Stomach smooth muscle (tissue), 2 donors: ENCODE results near the gene SSH3.
A peak's percentile ranks its signal among the peaks of the same experiment; 100 is the strongest.
"Not testable (repeated sequence)": the region's sequence is repeated elsewhere in the genome, so short reads cannot be mapped to it uniquely, and the experiment has no call there.

Source experiments
- H3K27ac ChIP-seq: one replicate; pipeline ENCODE4 v1.7.0; 2013; ENCODE audit warnings: mild to moderate bottlenecking, low read length, inconsistent platforms
- H3K27me3 ChIP-seq, 2 donors: one replicate each; pipeline ENCODE4 v1.7.0; 2013; ENCODE audit warnings: low read length in 2 of 2; ENCODE audit not compliant: insufficient read depth in 2 of 2, control insufficient read depth in 1 of 2
- H3K36me3 ChIP-seq, 2 donors: one replicate each; pipeline ENCODE4 v1.7.0; 2013; ENCODE audit warnings: low read length in 2 of 2; ENCODE audit not compliant: control insufficient read depth in 2 of 2, insufficient read depth in 2 of 2
- H3K4me1 ChIP-seq: one replicate; pipeline ENCODE4 v1.7.0; 2013; ENCODE audit warnings: low read length; ENCODE audit not compliant: control insufficient read depth, insufficient read depth
- H3K4me3 ChIP-seq, 2 donors: one replicate each; pipeline ENCODE4 v1.7.0; 2013; ENCODE audit warnings: low read length in 2 of 2
- H3K9ac ChIP-seq, 2 donors: one replicate each; pipeline ENCODE4 v1.7.0; 2013; ENCODE audit warnings: low read length in 2 of 2, mild to moderate bottlenecking in 1 of 2
- H3K9me3 ChIP-seq, 2 donors: one replicate each; pipeline ENCODE4 v1.7.0; 2013; ENCODE audit warnings: low read length in 2 of 2; ENCODE audit not compliant: control insufficient read depth in 2 of 2
- donor health status: healthy.
- donor health status: Pancreatic carcinoma.

SSH3 gene, protein sequence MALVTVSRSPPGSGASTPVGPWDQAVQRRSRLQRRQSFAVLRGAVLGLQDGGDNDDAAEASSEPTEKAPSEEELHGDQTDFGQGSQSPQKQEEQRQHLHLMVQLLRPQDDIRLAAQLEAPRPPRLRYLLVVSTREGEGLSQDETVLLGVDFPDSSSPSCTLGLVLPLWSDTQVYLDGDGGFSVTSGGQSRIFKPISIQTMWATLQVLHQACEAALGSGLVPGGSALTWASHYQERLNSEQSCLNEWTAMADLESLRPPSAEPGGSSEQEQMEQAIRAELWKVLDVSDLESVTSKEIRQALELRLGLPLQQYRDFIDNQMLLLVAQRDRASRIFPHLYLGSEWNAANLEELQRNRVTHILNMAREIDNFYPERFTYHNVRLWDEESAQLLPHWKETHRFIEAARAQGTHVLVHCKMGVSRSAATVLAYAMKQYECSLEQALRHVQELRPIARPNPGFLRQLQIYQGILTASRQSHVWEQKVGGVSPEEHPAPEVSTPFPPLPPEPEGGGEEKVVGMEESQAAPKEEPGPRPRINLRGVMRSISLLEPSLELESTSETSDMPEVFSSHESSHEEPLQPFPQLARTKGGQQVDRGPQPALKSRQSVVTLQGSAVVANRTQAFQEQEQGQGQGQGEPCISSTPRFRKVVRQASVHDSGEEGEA

DNA sequence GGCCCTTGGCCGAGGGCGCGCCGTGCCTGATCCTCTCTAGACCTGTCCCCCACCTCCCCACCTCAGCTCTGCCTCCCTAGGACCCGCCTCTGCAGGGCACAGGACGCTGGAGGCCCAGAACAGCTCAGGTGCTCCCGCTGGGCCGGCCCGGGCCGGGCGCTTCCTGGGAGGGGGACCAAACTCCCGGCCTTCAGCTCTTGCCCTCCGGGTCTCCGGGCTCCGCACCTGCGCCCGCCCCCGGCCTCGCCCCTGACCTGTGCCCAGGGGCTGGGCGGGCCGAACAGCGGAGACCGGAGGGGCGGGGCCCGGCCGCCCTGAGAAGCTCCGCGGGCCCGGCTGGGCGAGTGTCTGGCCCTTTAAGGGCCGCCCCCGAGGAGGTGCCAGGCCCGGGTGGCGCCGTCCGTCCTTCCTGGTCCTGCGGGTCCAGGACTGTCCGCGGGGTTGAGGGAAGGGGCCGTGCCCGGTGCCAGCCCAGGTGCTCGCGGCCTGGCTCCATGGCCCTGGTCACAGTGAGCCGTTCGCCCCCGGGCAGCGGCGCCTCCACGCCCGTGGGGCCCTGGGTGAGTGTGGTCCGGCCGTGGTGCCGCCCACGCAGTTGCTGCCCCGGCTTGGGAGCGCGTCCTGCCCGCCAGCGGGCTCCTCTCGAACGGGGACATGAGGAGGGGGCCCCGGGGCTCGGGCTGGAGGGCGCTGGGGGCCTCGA lies at the start of gene SSH3:
Gene SSH3 (plus strand): TSS at position 399 of the 703 bp plus-strand sequence. CDS start 96 bp downstream, at position 495.
- peak within 1 kb of the TSS; percentile 68 to 73 for H3K9ac ChIP-seq
- H3K36me3 ChIP-seq = peaks cover 22 to 23% of the 10 kb centered on the region in 2 donors
- H3K9me3 ChIP-seq = no peaks in the 10 kb centered on the region
- H3K27me3 ChIP-seq = no peaks in the 10 kb centered on the region
- peak within 1 kb of the TSS; percentile 82 to 89 for H3K4me3 ChIP-seq
- peaks cover 30% of the 10 kb centered on the region for H3K4me1 ChIP-seq
- H3K27ac ChIP-seq = no peak within 1 kb of the TSS

DNA sequence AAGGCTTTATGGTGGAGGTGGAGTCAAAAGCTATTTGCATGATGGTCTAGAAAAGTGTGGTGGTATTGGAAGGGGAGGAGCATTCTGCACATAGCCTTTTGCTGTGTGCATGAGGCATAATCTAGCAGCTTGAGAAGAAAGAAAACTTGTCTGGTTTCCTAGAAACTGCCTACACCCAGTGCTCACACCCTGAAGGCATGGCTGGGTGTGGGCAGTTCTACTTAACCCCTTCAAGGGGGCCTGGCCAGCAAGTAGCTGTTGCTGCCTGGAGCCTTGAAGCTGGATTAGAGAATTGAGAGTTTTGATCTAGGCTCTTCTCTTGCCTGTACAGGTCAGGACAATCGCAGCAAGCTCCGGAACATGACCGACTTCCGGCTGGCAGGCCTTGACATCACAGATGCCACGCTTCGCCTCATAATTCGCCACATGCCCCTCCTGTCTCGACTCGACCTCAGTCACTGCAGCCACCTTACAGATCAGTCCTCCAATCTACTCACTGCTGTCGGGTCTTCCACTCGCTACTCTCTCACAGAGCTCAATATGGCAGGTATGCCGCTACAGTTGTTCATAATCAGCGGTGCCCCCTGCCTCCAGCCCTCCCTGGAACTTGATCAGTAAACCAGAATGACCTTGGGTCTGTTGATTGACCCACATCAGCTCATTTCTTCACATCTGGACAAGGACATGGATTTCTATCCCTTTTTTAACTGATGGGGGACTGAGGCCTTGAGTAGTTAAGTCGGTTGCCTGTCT lies 49.3 kb upstream of the SSH3 start:
- Histone ChIP-seq H3K9ac (no peak overlapping the region), H3K27ac (no peak overlapping the region), H3K4me3 (no peak overlapping the region), H3K9me3 (no peaks in the 10 kb centered on the region), H3K4me1 (no peaks in the 10 kb centered on the region), H3K27me3 (no peaks in the 10 kb centered on the region), H3K36me3 (peaks cover 71 to 74% of the 10 kb centered on the region in 2 donors)

DNA sequence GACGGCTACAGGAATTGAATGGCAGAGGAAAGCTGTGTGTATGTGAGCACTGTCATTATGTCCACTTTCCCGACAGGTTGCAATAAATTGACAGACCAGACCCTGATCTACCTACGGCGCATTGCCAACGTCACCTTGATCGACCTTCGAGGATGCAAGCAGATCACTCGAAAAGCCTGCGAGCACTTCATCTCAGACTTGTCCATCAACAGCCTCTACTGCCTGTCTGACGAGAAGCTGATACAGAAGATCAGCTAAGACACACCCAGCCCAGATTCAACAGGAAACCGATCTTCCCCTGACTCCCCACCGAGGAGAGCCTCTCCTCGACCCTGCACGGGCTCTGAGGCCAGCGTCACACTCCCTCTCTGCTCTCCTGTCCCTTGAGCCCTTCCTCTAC lies 48.5 kb upstream of the SSH3 start:
- H3K36me3 ChIP-seq = peaks cover 65 to 67% of the 10 kb centered on the region in 2 donors
- H3K27me3 ChIP-seq = no peaks in the 10 kb centered on the region
- H3K9ac ChIP-seq = no peak overlapping the region
- no peaks in the 10 kb centered on the region for H3K9me3 ChIP-seq
- H3K4me1 ChIP-seq = no peaks in the 10 kb centered on the region
- no peak overlapping the region for H3K27ac ChIP-seq
- H3K4me3 ChIP-seq = no peak overlapping the region

DNA sequence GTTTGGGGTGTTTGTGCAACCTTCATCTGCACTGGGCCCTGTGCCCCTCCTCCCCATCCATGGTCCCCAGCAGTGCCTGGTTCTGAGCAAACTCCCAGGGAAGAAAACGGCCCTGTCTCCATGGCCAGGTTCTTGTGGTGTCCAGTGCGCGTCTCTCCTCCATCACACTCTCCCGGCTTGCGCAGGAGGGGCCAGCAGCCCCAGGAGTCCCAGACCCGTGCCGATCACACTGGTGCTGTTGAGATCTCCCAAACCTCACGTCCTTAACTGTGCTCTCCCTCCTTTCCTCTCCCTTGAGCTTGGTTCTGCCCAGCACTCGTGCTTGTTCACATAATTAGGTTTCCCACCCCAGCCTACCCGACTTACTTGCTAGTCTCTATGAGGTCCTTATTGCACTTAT lies 48.0 kb upstream of the SSH3 start:
- H3K9ac ChIP-seq = no peak overlapping the region
- H3K36me3 ChIP-seq = peaks cover 59 to 62% of the 10 kb centered on the region in 2 donors
- H3K9me3 ChIP-seq = no peaks in the 10 kb centered on the region
- no peaks in the 10 kb centered on the region for H3K4me1 ChIP-seq
- no peak overlapping the region for H3K27ac ChIP-seq
- no peaks in the 10 kb centered on the region for H3K27me3 ChIP-seq
- no peak overlapping the region for H3K4me3 ChIP-seq

DNA sequence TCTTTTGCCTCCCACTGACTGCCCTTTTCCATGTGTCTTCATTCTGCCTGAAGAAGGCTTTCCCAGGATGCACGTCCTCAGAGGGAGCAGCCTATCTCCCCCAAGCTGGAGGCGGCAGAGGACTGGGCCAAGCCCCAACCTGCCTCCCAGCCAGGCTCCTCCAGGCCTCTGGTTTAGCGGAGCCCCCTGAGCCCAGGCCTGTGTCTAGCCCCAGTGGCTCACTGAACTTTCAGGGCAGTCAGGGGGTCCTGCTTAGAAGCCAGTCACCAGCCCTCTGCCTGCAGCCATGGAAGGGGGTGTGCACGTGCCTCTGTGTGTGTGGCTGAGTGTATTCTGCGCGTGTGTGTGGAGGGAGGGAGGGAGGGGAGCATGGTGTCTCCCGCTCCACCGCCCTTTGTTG lies 47.5 kb upstream of the SSH3 start:
- H3K9ac ChIP-seq = no peak overlapping the region
- H3K4me1 ChIP-seq = no peaks in the 10 kb centered on the region
- H3K4me3 ChIP-seq = no peak overlapping the region
- no peak overlapping the region for H3K27ac ChIP-seq
- H3K9me3 ChIP-seq = no peaks in the 10 kb centered on the region
- no peaks in the 10 kb centered on the region for H3K27me3 ChIP-seq
- peaks cover 54 to 57% of the 10 kb centered on the region in 2 donors for H3K36me3 ChIP-seq

DNA sequence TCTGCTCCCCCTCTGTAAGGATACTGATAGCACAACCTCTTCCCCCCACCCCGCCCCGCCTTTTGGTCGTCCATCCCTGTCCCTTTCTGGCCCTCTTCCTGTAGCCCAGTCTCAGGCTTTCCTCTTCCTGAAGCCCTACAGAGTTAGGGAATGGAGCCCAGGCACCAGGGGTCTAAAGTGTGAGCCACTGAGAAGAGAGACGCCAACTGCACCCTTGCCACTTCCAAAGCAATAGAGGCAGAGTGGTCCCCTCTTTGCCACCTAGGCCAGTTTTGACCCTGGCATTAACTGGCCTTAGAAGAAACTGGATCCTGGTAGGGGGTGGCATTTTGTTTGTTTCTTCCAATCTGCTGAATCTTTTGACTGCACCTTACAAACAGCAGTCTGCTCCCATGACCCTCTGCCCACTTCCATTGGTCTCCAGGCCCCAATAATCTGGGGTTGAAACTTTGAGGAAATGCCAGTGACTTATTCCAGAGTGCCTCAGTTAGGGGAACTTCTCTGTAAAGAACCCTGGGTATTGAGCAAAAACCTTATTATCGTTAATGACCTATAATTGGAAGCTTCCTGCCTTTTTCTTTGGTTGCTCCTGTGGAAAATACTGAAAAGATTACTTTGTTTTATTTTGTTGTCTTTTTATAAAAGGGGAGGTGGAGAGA lies 46.7 kb upstream of the SSH3 start:
- H3K9me3 ChIP-seq = no peaks in the 10 kb centered on the region
- H3K36me3 ChIP-seq = peaks cover 47 to 50% of the 10 kb centered on the region in 2 donors
- H3K4me1 ChIP-seq = peaks cover 3% of the 10 kb centered on the region
- no peak overlapping the region for H3K4me3 ChIP-seq
- H3K9ac ChIP-seq = no peak overlapping the region
- H3K27me3 ChIP-seq = no peaks in the 10 kb centered on the region
- H3K27ac ChIP-seq = no peak overlapping the region

DNA sequence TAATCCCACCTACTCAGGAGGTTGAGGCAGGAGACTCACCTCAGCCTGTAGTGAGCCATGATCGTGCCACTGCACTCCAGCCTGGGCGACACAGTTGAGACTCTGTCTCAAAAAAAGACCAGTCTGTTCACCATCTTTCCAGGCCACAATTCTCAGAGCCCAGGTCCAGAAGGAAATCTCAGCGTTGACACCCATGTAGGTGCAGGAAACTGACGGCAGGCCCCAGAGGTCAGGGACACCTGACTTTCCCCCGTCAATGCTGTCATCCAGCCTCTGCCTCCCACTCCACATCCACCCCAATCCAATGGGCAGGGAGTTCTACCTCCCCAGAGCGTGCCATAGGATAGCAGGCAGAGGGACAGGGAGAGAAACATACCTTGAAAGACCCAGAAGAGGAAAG lies 42.9 kb upstream of the SSH3 start:
- Histone ChIP-seq H3K9ac (no peak overlapping the region), H3K4me3 (no peak overlapping the region), H3K27ac (no peak overlapping the region), H3K36me3 (peaks cover 9 to 12% of the 10 kb centered on the region in 2 donors), H3K9me3 (no peaks in the 10 kb centered on the region), H3K27me3 (no peaks in the 10 kb centered on the region), H3K4me1 (peaks cover 18% of the 10 kb centered on the region)

DNA sequence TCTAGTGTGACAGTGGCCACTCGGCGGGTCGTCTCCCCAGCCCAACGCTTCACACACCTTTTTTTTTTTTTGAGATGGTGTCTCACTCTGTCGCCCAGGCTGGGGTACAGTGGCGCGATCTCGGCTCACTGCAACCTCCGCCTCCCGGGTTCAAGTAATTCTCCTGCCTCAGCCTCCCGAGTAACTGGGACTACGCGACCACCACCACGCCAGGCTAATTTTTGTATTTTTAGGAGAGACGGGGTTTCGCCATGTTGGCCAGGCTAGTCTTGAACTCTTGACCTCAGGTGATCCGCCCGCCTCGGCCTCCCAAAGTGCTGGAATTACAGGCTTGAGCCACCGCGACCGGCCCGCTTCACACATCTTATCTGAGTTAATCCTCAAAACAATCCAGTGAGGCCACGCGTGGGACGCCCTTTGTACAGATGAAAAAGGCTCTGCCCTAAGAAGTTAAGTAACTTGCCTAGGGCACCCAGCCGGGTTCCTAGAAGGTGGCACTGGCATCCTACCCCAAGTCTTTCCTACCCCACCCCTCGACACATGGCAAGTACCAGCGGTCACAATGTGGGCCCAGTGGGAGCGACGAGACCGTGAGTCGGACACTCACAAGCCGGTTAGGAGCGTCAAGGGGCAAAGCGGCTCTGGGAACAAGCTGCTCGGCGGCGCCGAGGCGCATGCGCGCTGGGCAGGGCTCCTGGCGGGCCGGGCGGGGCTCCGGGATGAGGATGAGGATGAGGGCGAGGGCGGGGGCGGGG lies 42.3 kb upstream of the SSH3 start:
- Histone ChIP-seq H3K9ac (peak overlapping the region; percentile 47 to 60), H3K4me1 (peaks cover 24% of the 10 kb centered on the region), H3K4me3 (peak overlapping the region; percentile 66 to 72)
- H3K36me3 ChIP-seq, H3K27me3 ChIP-seq, H3K9me3 ChIP-seq, H3K27ac ChIP-seq: not testable (repeated sequence)

DNA sequence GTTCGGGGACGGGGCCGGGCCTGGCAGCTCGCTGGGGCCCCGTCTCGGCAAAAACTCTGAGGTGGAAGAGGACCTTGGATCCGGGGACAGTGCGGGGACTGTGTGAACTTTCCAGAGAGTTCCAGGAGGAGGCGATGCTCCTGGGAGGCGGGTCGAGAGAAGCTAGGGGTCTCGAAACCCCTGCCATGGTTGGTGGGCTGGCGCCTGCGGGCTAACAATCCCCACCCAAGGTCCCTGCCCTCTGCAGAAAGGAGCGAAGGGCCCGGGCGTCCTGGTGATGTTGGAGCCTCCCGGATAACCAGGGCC lies 41.7 kb upstream of the SSH3 start:
- Histone ChIP-seq H3K9me3 (no peaks in the 10 kb centered on the region), H3K9ac (no peak overlapping the region), H3K27me3 (no peaks in the 10 kb centered on the region), H3K36me3 (peaks cover under 1 to 3% of the 10 kb centered on the region in 2 donors), H3K4me3 (peak overlapping the region in 1 of 2 donors; percentile 72), H3K4me1 (peaks cover 25% of the 10 kb centered on the region), H3K27ac (no peak overlapping the region)
